Neuronal stem cell (in vitro differentiated cells): ENCODE measurements around the gene MBD1.

Source experiments
- DNase-seq: peaks from one replicate; pipeline ENCODE4 v3.0.0-alpha.2; 2013; ENCODE audit warnings: low spot score
- H2AFZ ChIP-seq: one replicate; pipeline ENCODE4 v1.6.1; 2013; ENCODE audit warnings: mild to moderate bottlenecking, low read length, inconsistent platforms
- H2AK5ac ChIP-seq: 2 replicates; pipeline ENCODE4 v1.6.1; 2013; ENCODE audit warnings: low read depth, mild to moderate bottlenecking, inconsistent platforms, low read length, moderate library complexity, mixed read lengths
- H2BK120ac ChIP-seq: 2 replicates; pipeline ENCODE4 v1.6.1; 2013; ENCODE audit warnings: low read depth, mild to moderate bottlenecking, inconsistent platforms, low read length, moderate library complexity, mixed read lengths
- H2BK12ac ChIP-seq: one replicate; pipeline ENCODE4 v1.6.1; 2013; ENCODE audit warnings: low read length, inconsistent platforms
- H2BK15ac ChIP-seq: 2 replicates; pipeline ENCODE4 v1.6.1; 2013; ENCODE audit warnings: mild to moderate bottlenecking, low read length, inconsistent platforms, mixed read lengths
- H2BK5ac ChIP-seq: one replicate; pipeline ENCODE4 v1.6.1; 2013; ENCODE audit warnings: inconsistent platforms, mild to moderate bottlenecking, low read length, moderate library complexity
- H3K14ac ChIP-seq: one replicate; pipeline ENCODE4 v1.6.1; 2013; ENCODE audit warnings: low read length, inconsistent platforms
- H3K18ac ChIP-seq: 2 replicates; pipeline ENCODE4 v1.6.1; 2013; ENCODE audit warnings: low read length, inconsistent platforms
- H3K23ac ChIP-seq: 2 replicates; pipeline ENCODE4 v1.6.1; 2013; ENCODE audit warnings: low read depth, mild to moderate bottlenecking, mixed read lengths, low read length, inconsistent platforms; ENCODE audit not compliant: poor library complexity
- H3K27ac ChIP-seq: replicated peaks from 3 replicates; pipeline ENCODE4 v1.5.1; 2013; ENCODE audit warnings: low read length, inconsistent platforms
- H3K27me3 ChIP-seq, 3 experiments: 2 replicates each; pipeline ENCODE4 v1.6.1; 2013; ENCODE audit warnings: low read length in 3 of 3, mild to moderate bottlenecking in 2 of 3, inconsistent platforms in 1 of 3, low read depth in 1 of 3, mixed read lengths in 1 of 3, moderate library complexity in 1 of 3; ENCODE audit not compliant: control insufficient read depth in 3 of 3, insufficient read depth in 3 of 3
- H3K36me3 ChIP-seq, 2 donors: replicated peaks in 1 of 2; 2 replicates each; pipeline ENCODE4 v1.6.1; 2013; ENCODE audit warnings: low read length in 2 of 2; ENCODE audit not compliant: control insufficient read depth in 2 of 2, insufficient read depth in 2 of 2
- H3K4ac ChIP-seq: 2 replicates; pipeline ENCODE4 v1.6.1; 2013; ENCODE audit warnings: inconsistent platforms, mild to moderate bottlenecking, low read length, moderate library complexity
- H3K4me1 ChIP-seq, 2 donors: 1 replicate in 1 of 2; 2 replicates in 1 of 2; pipeline ENCODE4 v1.6.1; 2013; ENCODE audit warnings: low read length in 2 of 2, low read depth in 1 of 2; ENCODE audit not compliant: control insufficient read depth in 2 of 2, insufficient read depth in 1 of 2
- H3K4me2 ChIP-seq: one replicate; pipeline ENCODE4 v1.6.1; 2013; ENCODE audit warnings: mild to moderate bottlenecking, low read length, inconsistent platforms; ENCODE audit not compliant: insufficient read depth, poor library complexity, severe bottlenecking
- H3K4me3 ChIP-seq, 2 donors: 2 replicates each; pipeline ENCODE4 v1.5.1; 2013; ENCODE audit warnings: low read length in 2 of 2, mild to moderate bottlenecking in 2 of 2, inconsistent platforms in 1 of 2, moderate library complexity in 1 of 2
- H3K79me1 ChIP-seq: one replicate; pipeline ENCODE4 v1.6.1; 2013; ENCODE audit warnings: low read depth, mild to moderate bottlenecking, inconsistent platforms, low read length, moderate library complexity
- H3K9ac ChIP-seq: one replicate; pipeline ENCODE4 v1.6.1; 2013; ENCODE audit warnings: mild to moderate bottlenecking, low read depth, low read length, inconsistent platforms; ENCODE audit not compliant: poor library complexity
- H3K9me3 ChIP-seq, 2 donors: replicated peaks in 1 of 2; 2 replicates each; pipeline versions ENCODE3 to v1.6.1; 2013; ENCODE audit warnings: low read length in 2 of 2, mild to moderate bottlenecking in 2 of 2, inconsistent platforms in 1 of 2, low read depth in 1 of 2, mixed read lengths in 1 of 2, moderate library complexity in 1 of 2; ENCODE audit not compliant: control insufficient read depth in 2 of 2, insufficient read depth in 1 of 2
- H4K8ac ChIP-seq: one replicate; pipeline ENCODE4 v1.6.1; 2013; ENCODE audit warnings: low read depth, mild to moderate bottlenecking, inconsistent platforms, low read length, moderate library complexity
- H4K91ac ChIP-seq: one replicate; pipeline ENCODE4 v1.6.1; 2013; ENCODE audit warnings: low read length, low read depth, mild to moderate bottlenecking, inconsistent platforms; ENCODE audit not compliant: poor library complexity
- WGBS, 2 donors: extraction: QIAGEN DNeasy Blood & Tissue Kit; methylation state at CpG; one replicate each; pipeline ENCODE4 v1.1.7; 2013; ENCODE audit warnings: missing lambda C conversion rate in 2 of 2, mixed read lengths in 1 of 2; ENCODE audit not compliant: insufficient read length in 2 of 2, insufficient replicate concordance in 1 of 2; ENCODE audit errors: extremely low coverage in 2 of 2; 5-methylcytosine and 5-hydroxymethylcytosine counted together

The MBD1 gene

GRCh38 chr18:50284255-50284885, 3.0 kb upstream of the MBD1 start:
- peak overlapping the region; percentile 22 for H4K91ac ChIP-seq
- no peak overlapping the region for H3K4me2 ChIP-seq
- no CpG with 5 or more reads among the region's 15 CpGs for WGBS, 2 donors

GRCh38 chr18:50283469-50284209, 2.3 kb upstream of the MBD1 start:
- no peak overlapping the region for H3K4ac ChIP-seq
- H4K8ac ChIP-seq: no peak overlapping the region
- H4K91ac ChIP-seq: no peak overlapping the region
- H2BK12ac ChIP-seq: no peak overlapping the region
- H3K23ac ChIP-seq: peak overlapping the region; percentile 1
- no peak overlapping the region for H3K18ac ChIP-seq
- H3K4me1 ChIP-seq: peaks cover 6 to 16% of the 10 kb centered on the region in 2 donors
- no CpG with 5 or more reads among the region's 29 CpGs for WGBS, 2 donors
- no peak overlapping the region for H2BK120ac ChIP-seq
- H3K9ac ChIP-seq: peak overlapping the region; percentile 2
- H3K14ac ChIP-seq: no peak overlapping the region
- no peak overlapping the region for H2BK15ac ChIP-seq
- no peak overlapping the region for H3K27ac ChIP-seq
- no peak for DNase-seq
- H3K36me3 ChIP-seq: peaks cover 36 to 61% of the 10 kb centered on the region in 2 donors
- H2BK5ac ChIP-seq: no peak overlapping the region
- H3K27me3 ChIP-seq: no peaks in the 10 kb centered on the region
- peaks cover 0 to 6% of the 10 kb centered on the region in 2 donors for H3K9me3 ChIP-seq
- H3K79me1 ChIP-seq: peaks cover 25% of the 10 kb centered on the region
- H3K4me2 ChIP-seq: no peak overlapping the region
- peak overlapping the region in 1 of 2 donors; percentile 28 for H3K4me3 ChIP-seq
- H2AK5ac ChIP-seq: no peak overlapping the region
- H2AFZ ChIP-seq: no peak overlapping the region

More at GRCh38 chr18:50284255-50284885, 3.0 kb upstream of the MBD1 start:
- no peak overlapping the region for H2AFZ ChIP-seq
- H2AK5ac ChIP-seq: no peak overlapping the region
- DNase-seq: no peak
- peaks cover 25% of the 10 kb centered on the region for H3K79me1 ChIP-seq
- peaks cover 33 to 53% of the 10 kb centered on the region in 2 donors for H3K36me3 ChIP-seq
- H3K4me1 ChIP-seq: peaks cover 6 to 16% of the 10 kb centered on the region in 2 donors
- H3K4ac ChIP-seq: no peak overlapping the region
- H2BK120ac ChIP-seq: no peak overlapping the region
- H3K27ac ChIP-seq: no peak overlapping the region
- H2BK5ac ChIP-seq: no peak overlapping the region
- peak overlapping the region; percentile 56 for H3K9ac ChIP-seq
- no peak overlapping the region for H2BK12ac ChIP-seq
- no peak overlapping the region for H3K18ac ChIP-seq
- no peak overlapping the region for H4K8ac ChIP-seq
- H3K4me3 ChIP-seq: no peak overlapping the region
- no peak overlapping the region for H2BK15ac ChIP-seq
- no peak overlapping the region for H3K14ac ChIP-seq
- peaks cover 0 to 5% of the 10 kb centered on the region in 2 donors for H3K9me3 ChIP-seq
- H3K27me3 ChIP-seq: peaks cover 0 to 6% (median 0%) of the 10 kb centered on the region in 3 experiments
- H3K23ac ChIP-seq: no peak overlapping the region

GRCh38 chr18:50282521-50283335, 1.4 kb upstream of the MBD1 start:
- H3K4me2 ChIP-seq: no peak overlapping the region
- H4K91ac ChIP-seq: no peak overlapping the region
- H2BK120ac ChIP-seq: no peak overlapping the region
- peaks cover 6 to 16% of the 10 kb centered on the region in 2 donors for H3K4me1 ChIP-seq
- peak overlapping the region; percentile 64 for H3K18ac ChIP-seq
- no CpG with 5 or more reads among the region's 42 CpGs for WGBS, 2 donors
- H3K14ac ChIP-seq: peak overlapping the region; percentile 99
- no peak overlapping the region for H3K4me3 ChIP-seq
- peaks cover 0 to 6% of the 10 kb centered on the region in 2 donors for H3K9me3 ChIP-seq
- DNase-seq: no peak
- H3K27me3 ChIP-seq: no peaks in the 10 kb centered on the region
- peak overlapping the region; percentile 23 for H4K8ac ChIP-seq
- H3K9ac ChIP-seq: peak overlapping the region; percentile 60
- no peak overlapping the region for H2AFZ ChIP-seq
- no peak overlapping the region for H3K27ac ChIP-seq
- peak overlapping the region; percentile 99 for H2BK5ac ChIP-seq
- H3K36me3 ChIP-seq: peaks cover 39 to 70% of the 10 kb centered on the region in 2 donors
- H3K79me1 ChIP-seq: peaks cover 25% of the 10 kb centered on the region
- H2BK15ac ChIP-seq: no peak overlapping the region
- H2AK5ac ChIP-seq: peak overlapping the region; percentile 61
- peak overlapping the region; percentile 84 for H2BK12ac ChIP-seq
- H3K23ac ChIP-seq: peak overlapping the region; percentile 95
- H3K4ac ChIP-seq: peak overlapping the region; percentile 76
